Peyer's patch (tissue), 4 donors: ENCODE results near the gene DSC2. TPM values are rescaled to one million over a fixed set of nuclear protein-coding genes. Genes with fewer than 3 reads are reported as not detected.
A peak's percentile ranks its signal among the peaks of the same experiment; 100 is the strongest.

ENCODE experiments used
- DNase-seq, 3 donors: peaks; one replicate each; pipeline ENCODE4 v3.0.0-alpha.2; 2017 to 2019
- H3K27ac ChIP-seq, 4 donors: fragments of 200-600 bp; sonication (generic); one replicate each; pipeline ENCODE4 v1.5.1; 2016 to 2019
- H3K27me3 ChIP-seq, 2 donors: fragments of 200-600 bp; sonication (generic); one replicate each; pipeline ENCODE4 v1.5.1; 2019
- H3K36me3 ChIP-seq, 3 donors: fragments of 200-600 bp; sonication (generic); one replicate each; pipeline ENCODE4 v1.5.1; 2016 to 2019
- H3K4me1 ChIP-seq, 4 donors: fragments of 200-600 bp; sonication (generic); one replicate each; pipeline ENCODE4 v1.5.1; 2016 to 2019
- H3K4me3 ChIP-seq, 4 donors: fragments of 200-600 bp; sonication (generic); 1 replicate in 3 of 4; 2 replicates in 1 of 4; pipeline ENCODE4 v1.5.1; 2016 to 2019; ENCODE audit warnings: mild to moderate bottlenecking in 1 of 4
- H3K9me3 ChIP-seq, 4 donors: fragments of 200-600 bp; sonication (generic); one replicate each; pipeline ENCODE4 v1.5.1; 2016 to 2019; ENCODE audit warnings: mild to moderate bottlenecking in 1 of 4
- POLR2A ChIP-seq, 2 donors: fragments of 450-650 bp; IDR thresholded peaks; one replicate each; pipeline ENCODE4 v1.5.1; 2017; ENCODE audit warnings: antibody characterized with exemption in 2 of 2, mild to moderate bottlenecking in 2 of 2, moderate library complexity in 2 of 2
- total RNA-seq, 4 donors: library from RNA; depleted of rRNA; stranded (reverse); fragments of >200 nt; gene quantifications; one replicate each; pipeline ENCODE4 v1.1.0, GENCODE V29; 2016
- TF ChIP-seq, protein P1 (sequence below), 6 experiments: fragments of 450-650 bp in 4 of 6; fragments of 200-600 bp in 2 of 6; sonication (generic) in 1 of 6; IDR thresholded peaks; one replicate each; pipeline ENCODE4 v1.5.1; 2017 to 2019; ENCODE audit warnings: antibody characterized with exemption in 6 of 6, mild to moderate bottlenecking in 3 of 6, moderate library complexity in 1 of 6

DSC2 gene
- total RNA-seq, 4 donors from 2014 or later = 9.9 to 90.0 (median 59.6) TPM

DNA sequence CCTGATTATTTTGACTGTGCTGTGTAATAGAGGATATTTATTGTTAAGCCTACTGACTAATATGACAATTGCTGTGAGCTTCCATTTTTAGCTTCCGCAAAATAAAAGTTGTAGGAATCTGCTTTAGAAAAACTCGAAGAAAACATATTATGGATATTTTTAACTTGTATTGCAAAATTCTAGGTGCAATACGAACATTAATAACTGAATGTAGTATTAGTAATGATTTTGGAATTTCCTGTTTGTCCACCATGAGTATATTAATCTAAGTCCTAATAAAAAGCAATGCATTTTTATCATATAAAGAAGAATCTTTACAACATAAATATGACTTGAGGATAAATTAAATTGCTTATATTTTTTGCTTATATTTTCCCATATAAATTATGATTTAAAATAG is 57.3 kb downstream of the DSC2 start:
- H3K9me3 ChIP-seq = peaks cover 0 to 7% (median 0%) of the 10 kb centered on the region in 4 donors
- no peak overlapping the region for H3K4me3 ChIP-seq
- H3K27ac ChIP-seq = no peak overlapping the region
- H3K36me3 ChIP-seq = no peaks in the 10 kb centered on the region
- TF ChIP-seq, protein P1, sequence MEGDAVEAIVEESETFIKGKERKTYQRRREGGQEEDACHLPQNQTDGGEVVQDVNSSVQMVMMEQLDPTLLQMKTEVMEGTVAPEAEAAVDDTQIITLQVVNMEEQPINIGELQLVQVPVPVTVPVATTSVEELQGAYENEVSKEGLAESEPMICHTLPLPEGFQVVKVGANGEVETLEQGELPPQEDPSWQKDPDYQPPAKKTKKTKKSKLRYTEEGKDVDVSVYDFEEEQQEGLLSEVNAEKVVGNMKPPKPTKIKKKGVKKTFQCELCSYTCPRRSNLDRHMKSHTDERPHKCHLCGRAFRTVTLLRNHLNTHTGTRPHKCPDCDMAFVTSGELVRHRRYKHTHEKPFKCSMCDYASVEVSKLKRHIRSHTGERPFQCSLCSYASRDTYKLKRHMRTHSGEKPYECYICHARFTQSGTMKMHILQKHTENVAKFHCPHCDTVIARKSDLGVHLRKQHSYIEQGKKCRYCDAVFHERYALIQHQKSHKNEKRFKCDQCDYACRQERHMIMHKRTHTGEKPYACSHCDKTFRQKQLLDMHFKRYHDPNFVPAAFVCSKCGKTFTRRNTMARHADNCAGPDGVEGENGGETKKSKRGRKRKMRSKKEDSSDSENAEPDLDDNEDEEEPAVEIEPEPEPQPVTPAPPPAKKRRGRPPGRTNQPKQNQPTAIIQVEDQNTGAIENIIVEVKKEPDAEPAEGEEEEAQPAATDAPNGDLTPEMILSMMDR (IDR thresholded peaks at IDR 0.05) = no peak
- TF ChIP-seq POLR2A (IDR thresholded peaks at IDR 0.05) = no peak
- peaks cover 0 to 22% of the 10 kb centered on the region in 2 donors for H3K27me3 ChIP-seq
- peaks cover 0 to 25% (median 0%) of the 10 kb centered on the region in 4 donors for H3K4me1 ChIP-seq
- DNase-seq = no peak

GRCh38 chr18:31043709-31044108 is 58.5 kb downstream of the DSC2 start:
- no peaks in the 10 kb centered on the region for H3K36me3 ChIP-seq
- H3K27ac ChIP-seq = no peak overlapping the region
- no peak for DNase-seq
- no peak overlapping the region for H3K4me3 ChIP-seq
- peaks cover 0 to 22% of the 10 kb centered on the region in 2 donors for H3K27me3 ChIP-seq
- TF ChIP-seq, protein P1 (IDR thresholded peaks at IDR 0.05) = no peak
- TF ChIP-seq POLR2A (IDR thresholded peaks at IDR 0.05) = no peak
- peaks cover 0 to 25% (median 0%) of the 10 kb centered on the region in 4 donors for H3K4me1 ChIP-seq
- peaks cover 0 to 7% (median 0%) of the 10 kb centered on the region in 4 donors for H3K9me3 ChIP-seq

DNA sequence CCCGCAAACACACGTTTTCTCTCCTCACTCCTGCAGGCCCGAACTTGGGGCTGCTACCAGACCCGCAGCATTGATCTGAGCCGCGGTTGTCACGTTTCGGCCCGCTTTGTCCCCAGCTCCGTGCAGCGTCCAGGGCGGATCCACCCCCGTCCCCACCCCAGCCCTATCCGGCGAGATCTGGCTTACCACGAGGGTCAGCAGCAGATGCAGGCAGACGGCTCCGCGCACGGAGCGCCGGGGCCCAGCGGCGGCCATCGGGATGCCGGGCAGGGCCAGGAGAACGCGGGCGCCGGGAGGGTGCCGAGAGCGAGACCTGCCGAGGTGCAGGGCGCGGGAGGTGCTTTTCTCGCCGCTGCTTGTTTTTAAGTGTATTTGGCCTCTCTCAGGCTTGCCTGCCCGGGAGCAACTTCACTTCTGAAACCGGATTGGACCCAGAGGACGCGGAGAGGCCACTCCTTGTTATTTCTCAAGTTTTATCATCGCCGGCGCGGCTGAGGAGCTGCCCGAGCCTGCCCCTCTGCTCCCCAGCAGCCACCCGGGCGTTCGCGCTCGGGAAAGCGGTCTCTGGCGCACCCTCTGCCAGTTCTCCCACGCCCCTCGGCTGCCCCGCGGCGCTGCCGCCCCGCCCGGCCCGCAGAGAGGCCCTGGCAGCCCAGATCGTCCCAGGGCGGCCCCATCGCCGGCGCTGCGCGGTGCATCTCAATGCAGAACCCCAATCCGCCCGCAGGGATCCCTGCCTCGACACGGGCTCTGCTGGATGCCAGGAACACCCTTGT is 59.6 kb downstream of the DSC2 start, which contains the start of gene DSC3:
TSS of gene DSC3 (minus strand) at position 337 of the 776 bp plus-strand sequence. CDS start at position 255, 82 bp downstream.
- H3K4me3 ChIP-seq = peak within 1 kb of the TSS in 2 of 4 donors; percentile 46 to 55
- H3K9me3 ChIP-seq = peaks cover 0 to 7% (median 0%) of the 10 kb centered on the region in 4 donors
- H3K36me3 ChIP-seq = no peaks in the 10 kb centered on the region
- no peak within 1 kb of the TSS for H3K27ac ChIP-seq
- TF ChIP-seq, protein P1 (IDR thresholded peaks at IDR 0.05) = no peak
- TF ChIP-seq POLR2A (IDR thresholded peaks at IDR 0.05) = no peak
- peaks cover 0 to 22% of the 10 kb centered on the region in 2 donors for H3K27me3 ChIP-seq
- peak in 2 of 3 donors; percentile 54 to 59 for DNase-seq
- peaks cover 0 to 25% (median 0%) of the 10 kb centered on the region in 4 donors for H3K4me1 ChIP-seq

DNA sequence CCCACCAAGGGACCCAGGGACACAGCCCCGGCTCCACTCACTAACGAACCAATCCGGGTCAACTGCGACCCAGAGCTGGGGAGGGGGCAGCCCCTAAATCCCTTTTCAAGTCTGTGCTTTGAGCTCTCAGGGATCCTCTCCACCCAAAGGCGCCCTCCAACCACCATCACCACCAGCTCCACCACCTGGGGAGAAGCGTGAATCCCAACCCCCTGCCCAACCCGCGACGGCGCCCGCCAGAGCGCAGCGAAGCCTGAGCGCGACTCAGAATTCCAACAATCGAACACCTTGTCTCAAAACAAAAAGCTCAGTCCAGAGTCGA is 60.2 kb downstream of the DSC2 start:
- H3K27ac ChIP-seq = no peak overlapping the region
- TF ChIP-seq POLR2A (IDR thresholded peaks at IDR 0.05) = no peak
- TF ChIP-seq, protein P1 (IDR thresholded peaks at IDR 0.05) = no peak
- no peaks in the 10 kb centered on the region for H3K36me3 ChIP-seq
- peaks cover 0 to 7% (median 0%) of the 10 kb centered on the region in 4 donors for H3K9me3 ChIP-seq
- H3K27me3 ChIP-seq = peaks cover 0 to 22% of the 10 kb centered on the region in 2 donors
- peak overlapping the region in 2 of 4 donors; percentile 46 to 55 for H3K4me3 ChIP-seq
- no peak for DNase-seq
- peaks cover 0 to 25% (median 0%) of the 10 kb centered on the region in 4 donors for H3K4me1 ChIP-seq

DNA sequence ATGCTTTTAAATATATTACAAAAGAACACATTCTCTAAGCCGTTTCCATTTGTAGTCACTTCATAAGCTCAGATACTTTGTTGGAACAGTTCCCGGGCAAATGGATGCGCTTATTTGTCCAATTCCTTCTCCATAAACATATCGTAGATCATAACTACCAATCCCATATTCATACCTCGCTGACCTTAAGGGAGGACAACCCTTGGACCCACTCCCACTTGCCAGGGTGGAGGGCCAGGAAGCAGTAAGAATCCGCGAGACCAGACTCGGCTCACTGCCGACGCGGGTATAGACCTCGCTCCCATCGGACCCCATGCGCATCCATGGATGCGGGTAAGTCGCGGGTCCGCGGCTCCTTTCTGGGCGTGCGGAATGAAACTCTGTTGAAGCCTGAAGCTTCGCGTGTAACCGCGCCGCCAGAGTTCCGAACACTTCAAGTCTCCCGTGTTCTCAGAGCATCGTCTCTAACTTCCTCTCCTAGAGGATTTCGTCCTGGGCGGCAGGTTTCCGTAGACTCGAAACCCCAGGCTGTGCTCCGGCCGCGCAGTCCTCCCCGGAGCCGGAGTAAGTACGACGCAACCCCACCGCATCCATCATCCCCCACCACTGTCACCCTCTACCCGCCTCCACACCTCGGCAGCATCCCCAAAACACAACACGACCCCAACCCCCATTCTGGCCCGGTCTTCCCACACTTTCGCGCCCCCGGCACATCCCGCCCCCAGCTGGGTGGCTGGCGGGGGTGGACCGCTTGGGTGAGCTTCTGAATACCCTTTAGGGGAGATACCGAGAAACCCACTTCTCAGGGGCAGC is 60.7 kb downstream of the DSC2 start:
- Histone ChIP-seq H3K9me3 (peaks cover 0 to 7% (median 0%) of the 10 kb centered on the region in 4 donors), H3K27me3 (peaks cover 0 to 22% of the 10 kb centered on the region in 2 donors), H3K4me1 (peaks cover 0 to 25% (median 0%) of the 10 kb centered on the region in 4 donors), H3K4me3 (peak overlapping the region in 2 of 4 donors; percentile 46 to 55), H3K27ac (no peak overlapping the region), H3K36me3 (no peaks in the 10 kb centered on the region)
- DNase-seq = peak in 1 of 3 donors; percentile 48
- no peak for TF ChIP-seq POLR2A (IDR thresholded peaks at IDR 0.05)
- TF ChIP-seq, protein P1 (IDR thresholded peaks at IDR 0.05) = no peak
